ENCODE measurements around the gene SYCE1L.

DNA sequence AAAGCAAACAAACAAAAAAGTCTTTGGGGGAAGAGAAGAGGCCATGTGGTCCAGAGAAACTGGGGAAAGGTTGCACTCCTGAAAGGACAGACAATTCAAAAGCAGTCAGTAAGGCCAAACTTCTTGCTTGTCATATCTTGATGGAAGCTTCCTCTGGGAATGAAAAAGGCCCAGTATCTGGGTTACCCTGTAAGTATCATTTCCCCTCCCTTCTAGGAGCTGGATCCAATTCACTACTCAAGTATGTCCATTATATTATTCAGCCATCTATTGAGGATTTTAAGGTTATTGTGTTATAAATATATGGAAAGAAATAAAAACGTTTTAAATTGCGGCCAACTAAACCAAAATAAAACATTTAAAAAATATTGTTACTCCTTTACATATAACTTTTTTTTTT lies 34.2 kb upstream of the SYCE1L start:
- TF ChIP-seq CTCF (IDR thresholded peaks at IDR 0.05; ENCODE audit: low read length), result no peak
- TF ChIP-seq EZH2 (IDR thresholded peaks at IDR 0.05; ENCODE audit: borderline replicate concordance, low read length), result no peak

Data from OCI-LY1 (cell line).